ENCODE results near the gene TM9SF1. TPM values are rescaled to one million over a fixed set of nuclear protein-coding genes. Genes with fewer than 3 reads are reported as not detected.
A peak's percentile ranks its signal among the peaks of the same experiment; 100 is the strongest.

The TM9SF1 gene
- total and polyA plus RNA-seq, 4 donors = 32.7 to 71.9 (median 52.0) TPM

- H3K4me3 ChIP-seq = peak within 1 kb of the TSS; percentile 60
- no peaks in the 10 kb centered on the region for H3K27me3 ChIP-seq (ENCODE audit: control insufficient read depth in 3 of 3, insufficient read depth in 3 of 3, low read length in 2 of 3)
- TF ChIP-seq CTCF (IDR thresholded peaks at IDR 0.05; ENCODE audit: control extremely low read depth, extremely low read depth) = peak; percentile 89
- peaks cover 20 to 58% (median 45%) of the 10 kb centered on the region in 4 donors for H3K36me3 ChIP-seq (ENCODE audit: control insufficient read depth in 4 of 4, insufficient read depth in 4 of 4, low read length in 4 of 4)
- peaks cover 0 to 15% (median 8%) of the 10 kb centered on the region in 5 donors for H3K4me1 ChIP-seq (ENCODE audit: control insufficient read depth in 5 of 5, insufficient read depth in 5 of 5, low read length in 5 of 5)
- 0% methylated on average over 12 of the region's 12 CpGs for WGBS, 2 donors
- peak; percentile 91 for ATAC-seq (ENCODE audit: insufficient read depth, low FRiP score)
- DNase-seq = peak; percentile 96 to 97 (median 97)
- peak within 1 kb of the TSS; percentile 80 to 94 for H3K27ac ChIP-seq (ENCODE audit: low read depth in 1 of 2, low read length in 1 of 2)
- peak within 1 kb of the TSS; percentile 58 to 92 for H3K9ac ChIP-seq (ENCODE audit: insufficient read depth in 1 of 2, low read length in 2 of 2)
- no peaks in the 10 kb centered on the region for H3K9me3 ChIP-seq (ENCODE audit: control insufficient read depth in 4 of 4, insufficient read depth in 3 of 4, low read length in 3 of 4)
These were observed 34.1 kb downstream of the TM9SF1 start, which contains the start of gene IRF9 for GRCh38 chr14:24160850-24161804. TSS of gene IRF9 (plus strand) at chr14:24161265. CDS start at chr14:24162145, 880 bp downstream.

GRCh38 chr14:24160499-24160849, 34.8 kb downstream of the TM9SF1 start:
- WGBS, 2 donors = 96 to 98% methylated on average over 4 of the region's 4 CpGs
- H3K27ac ChIP-seq (ENCODE audit: low read depth in 1 of 2, low read length in 1 of 2) = peak overlapping the region; percentile 65 to 69
- ATAC-seq (ENCODE audit: insufficient read depth, low FRiP score) = no peak

GRCh38 chr14:24159777-24160498, 35.3 kb downstream of the TM9SF1 start:
- peaks cover 0 to 15% (median 8%) of the 10 kb centered on the region in 5 donors for H3K4me1 ChIP-seq (ENCODE audit: control insufficient read depth in 5 of 5, insufficient read depth in 5 of 5, low read length in 5 of 5)
- no peak for TF ChIP-seq CTCF (IDR thresholded peaks at IDR 0.05; ENCODE audit: control extremely low read depth, extremely low read depth)
- H3K27ac ChIP-seq (ENCODE audit: low read depth in 1 of 2, low read length in 1 of 2) = peak overlapping the region; percentile 65 to 69
- no peak for ATAC-seq (ENCODE audit: insufficient read depth, low FRiP score)
- DNase-seq = no peak
- peaks cover 25 to 57% (median 40%) of the 10 kb centered on the region in 4 donors for H3K36me3 ChIP-seq (ENCODE audit: control insufficient read depth in 4 of 4, insufficient read depth in 4 of 4, low read length in 4 of 4)
- no peak overlapping the region for H3K9ac ChIP-seq (ENCODE audit: insufficient read depth in 1 of 2, low read length in 2 of 2)
- H3K27me3 ChIP-seq (ENCODE audit: control insufficient read depth in 3 of 3, insufficient read depth in 3 of 3, low read length in 2 of 3) = no peaks in the 10 kb centered on the region
- no peaks in the 10 kb centered on the region for H3K9me3 ChIP-seq (ENCODE audit: control insufficient read depth in 4 of 4, insufficient read depth in 3 of 4, low read length in 3 of 4)
- WGBS, 2 donors = 91 to 93% methylated on average over 11 of the region's 11 CpGs
- H3K4me3 ChIP-seq = no peak overlapping the region

More at GRCh38 chr14:24160499-24160849, 34.8 kb downstream of the TM9SF1 start:
- peaks cover 0 to 15% (median 8%) of the 10 kb centered on the region in 5 donors for H3K4me1 ChIP-seq (ENCODE audit: control insufficient read depth in 5 of 5, insufficient read depth in 5 of 5, low read length in 5 of 5)
- H3K9ac ChIP-seq (ENCODE audit: insufficient read depth in 1 of 2, low read length in 2 of 2) = no peak overlapping the region
- peaks cover 25 to 57% (median 42%) of the 10 kb centered on the region in 4 donors for H3K36me3 ChIP-seq (ENCODE audit: control insufficient read depth in 4 of 4, insufficient read depth in 4 of 4, low read length in 4 of 4)
- no peak for DNase-seq
- no peaks in the 10 kb centered on the region for H3K9me3 ChIP-seq (ENCODE audit: control insufficient read depth in 4 of 4, insufficient read depth in 3 of 4, low read length in 3 of 4)
- no peak for TF ChIP-seq CTCF (IDR thresholded peaks at IDR 0.05; ENCODE audit: control extremely low read depth, extremely low read depth)
- H3K4me3 ChIP-seq = no peak overlapping the region
- H3K27me3 ChIP-seq (ENCODE audit: control insufficient read depth in 3 of 3, insufficient read depth in 3 of 3, low read length in 2 of 3) = no peaks in the 10 kb centered on the region

Data from lung (tissue), 12 donors.